ENCODE results near the gene HAUS1.

DNA sequence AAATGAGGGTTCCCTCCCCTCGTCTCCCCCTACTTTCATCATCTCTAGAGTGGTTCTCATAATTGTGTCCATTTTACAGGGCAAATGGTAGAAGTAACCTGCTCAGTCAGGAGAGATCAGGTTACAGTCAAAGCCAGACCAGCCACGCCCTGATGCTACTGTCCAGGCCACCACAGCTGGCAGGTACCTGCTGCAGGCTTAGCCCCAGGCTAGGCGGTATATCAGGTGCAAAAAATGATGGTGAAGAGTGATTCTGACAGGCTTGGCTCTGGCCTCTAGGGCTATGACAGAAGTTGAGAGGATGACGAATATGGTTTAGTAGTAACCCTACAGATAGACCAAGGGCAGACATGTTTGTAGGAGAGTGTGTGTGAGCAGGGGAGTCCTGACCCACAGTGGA is 67.1 kb downstream of the HAUS1 start:
- TF ChIP-seq POLR2A (IDR thresholded peaks at IDR 0.05) (no peak), POLR2AphosphoS5 (IDR thresholded peaks at IDR 0.05) (no peak), EP300 (IDR thresholded peaks at IDR 0.05) (no peak)
- TF ChIP-seq, protein P1, sequence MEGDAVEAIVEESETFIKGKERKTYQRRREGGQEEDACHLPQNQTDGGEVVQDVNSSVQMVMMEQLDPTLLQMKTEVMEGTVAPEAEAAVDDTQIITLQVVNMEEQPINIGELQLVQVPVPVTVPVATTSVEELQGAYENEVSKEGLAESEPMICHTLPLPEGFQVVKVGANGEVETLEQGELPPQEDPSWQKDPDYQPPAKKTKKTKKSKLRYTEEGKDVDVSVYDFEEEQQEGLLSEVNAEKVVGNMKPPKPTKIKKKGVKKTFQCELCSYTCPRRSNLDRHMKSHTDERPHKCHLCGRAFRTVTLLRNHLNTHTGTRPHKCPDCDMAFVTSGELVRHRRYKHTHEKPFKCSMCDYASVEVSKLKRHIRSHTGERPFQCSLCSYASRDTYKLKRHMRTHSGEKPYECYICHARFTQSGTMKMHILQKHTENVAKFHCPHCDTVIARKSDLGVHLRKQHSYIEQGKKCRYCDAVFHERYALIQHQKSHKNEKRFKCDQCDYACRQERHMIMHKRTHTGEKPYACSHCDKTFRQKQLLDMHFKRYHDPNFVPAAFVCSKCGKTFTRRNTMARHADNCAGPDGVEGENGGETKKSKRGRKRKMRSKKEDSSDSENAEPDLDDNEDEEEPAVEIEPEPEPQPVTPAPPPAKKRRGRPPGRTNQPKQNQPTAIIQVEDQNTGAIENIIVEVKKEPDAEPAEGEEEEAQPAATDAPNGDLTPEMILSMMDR (IDR thresholded peaks at IDR 0.05), result no peak
